HCT116 (cell line): ENCODE data around the gene COL8A2. TPM values are rescaled to one million over a fixed set of nuclear protein-coding genes. Genes with fewer than 3 reads are reported as not detected.

Experiments
- ATAC-seq: fragments of 200-7000 bp; cut with Tn5 transposase; 2 replicates; pipeline ENCODE4 v1.9.1; 2020; ENCODE audit warnings: mild to moderate bottlenecking, moderate library complexity
- BruUV-seq: library from RNA; stranded (reverse); fragments of 400-500 nt; replicated peaks from 2 replicates; lab custom pipeline; 2021; lab: Mats Ljungman, UMichigan
- CTCF ChIA-PET: fragments of 300-600 bp; sonication (Branson Sonifier 250); formaldehyde crosslinking; loops from one replicate; lab custom pipeline; 2021; ENCODE audit warnings: antibody characterized with exemption; lab: Charles Lee
- POLR2A ChIA-PET: fragments of 300-600, 350-600 bp; sonication (Branson Sonifier 250); formaldehyde crosslinking; loops from one replicate; lab custom pipeline; 2021; ENCODE audit warnings: antibody characterized with exemption; lab: Charles Lee
- RAD21 ChIA-PET, 2 experiments: fragments of 300-600 bp; sonication (Branson Sonifier 250); formaldehyde crosslinking; loops; one replicate each; lab custom pipeline; 2023; ENCODE audit warnings: low total read pairs in 2 of 2; ENCODE audit not compliant: uncharacterized antibody in 2 of 2, unreplicated experiment in 2 of 2, low non-redundant PET in 1 of 2; lab: Charles Lee
- DNase-seq: peaks from one replicate; pipeline ENCODE4 v3.0.0-alpha.2; 2010; ENCODE audit warnings: low read depth, low spot score
- H2AFZ ChIP-seq: fragments of 200-600 bp; shearing (Covaris generic), sonication (generic); 2 replicates; pipeline ENCODE4 v1.6.1; 2017; ENCODE audit warnings: low read depth, mixed run types, mixed read lengths, antibody characterized with exemption, low read length; ENCODE audit not compliant: poor library complexity, severe bottlenecking
- H3K27ac ChIP-seq: 2 replicates; pipeline ENCODE4 v1.5.1; 2012; ENCODE audit warnings: low read depth, low read length
- H3K27me3 ChIP-seq: fragments of 200-600 bp; sonication (generic); 2 replicates; pipeline ENCODE4 v1.6.1; 2016; ENCODE audit warnings: mixed run types, low read length, mixed read lengths; ENCODE audit not compliant: insufficient read depth
- H3K36me3 ChIP-seq, 2 experiments: fragments of 200-500 bp in 1 of 2; fragments of 200-600 bp in 1 of 2; sonication (Bioruptor generic) in 1 of 2; sonication (generic) in 1 of 2; 2 replicates each; pipeline versions ENCODE4 v1.5.1 to v1.6.1; 2014 to 2016; ENCODE audit warnings: low read length in 2 of 2, inconsistent platforms in 1 of 2, mixed read lengths in 1 of 2, mixed run types in 1 of 2; ENCODE audit not compliant: insufficient read depth in 2 of 2, control insufficient read depth in 1 of 2
- H3K4me1 ChIP-seq, 2 experiments: fragments of 200-600 bp in 1 of 2; sonication (generic) in 1 of 2; 2 replicates each; pipeline versions ENCODE4 v1.5.1 to v1.6.1; 2012 to 2017; ENCODE audit warnings: low read length in 2 of 2, inconsistent platforms in 1 of 2, mild to moderate bottlenecking in 1 of 2, mixed read lengths in 1 of 2, mixed run types in 1 of 2, moderate library complexity in 1 of 2; ENCODE audit not compliant: insufficient read depth in 2 of 2, control insufficient read depth in 1 of 2
- H3K4me2 ChIP-seq: fragments of 200-600 bp; sonication (generic); 2 replicates; pipeline ENCODE4 v1.6.1; 2017; ENCODE audit warnings: mixed run types, low read length, mixed read lengths
- H3K4me3 ChIP-seq, 2 experiments: fragments of 200-600 bp in 1 of 2; sonication (generic) in 1 of 2; replicated peaks in 1 of 2; 2 replicates each; pipeline ENCODE4 v1.5.1; 2011 to 2016; ENCODE audit warnings: low read length in 2 of 2, control low read depth in 1 of 2, low read depth in 1 of 2, mild to moderate bottlenecking in 1 of 2, mixed read lengths in 1 of 2, mixed run types in 1 of 2
- H3K79me2 ChIP-seq: fragments of 200-600 bp; sonication (generic); 2 replicates; pipeline ENCODE4 v1.6.1; 2017; ENCODE audit warnings: mild to moderate bottlenecking, mixed run types, low read length, moderate library complexity, mixed read lengths; ENCODE audit not compliant: insufficient read depth
- H3K9ac ChIP-seq: fragments of 200-600 bp; sonication (generic); 2 replicates; pipeline ENCODE4 v1.6.1; 2016; ENCODE audit warnings: low read length, mixed read lengths
- H3K9me2 ChIP-seq: fragments of 200-600 bp; sonication (generic), shearing (Covaris generic); 2 replicates; pipeline ENCODE4 v1.6.1; 2017; ENCODE audit warnings: mixed run types, mild to moderate bottlenecking, moderate library complexity; ENCODE audit not compliant: insufficient read depth
- H3K9me3 ChIP-seq, 2 experiments: fragments of 200-500 bp in 1 of 2; fragments of 200-600 bp in 1 of 2; sonication (Bioruptor generic) in 1 of 2; sonication (generic) in 1 of 2; 2 replicates each; pipeline ENCODE4 v1.6.1; 2014 to 2017; ENCODE audit warnings: low read length in 2 of 2, mixed read lengths in 2 of 2, inconsistent platforms in 1 of 2, low read depth in 1 of 2, mild to moderate bottlenecking in 1 of 2, mixed run types in 1 of 2, moderate library complexity in 1 of 2; ENCODE audit not compliant: control insufficient read depth in 1 of 2, insufficient read depth in 1 of 2
- H4K20me1 ChIP-seq: fragments of 200-600 bp; sonication (generic), shearing (Covaris generic); 2 replicates; pipeline ENCODE4 v1.6.1; 2017; ENCODE audit warnings: mixed run types, mild to moderate bottlenecking, moderate library complexity; ENCODE audit not compliant: insufficient read depth
- ATF3 ChIP-seq: IDR thresholded peaks from 2 replicates; pipeline ENCODE4 v1.6.1; 2012
- CBX3 ChIP-seq: IDR thresholded peaks from 2 replicates; pipeline ENCODE4 v1.6.1; 2012; ENCODE audit warnings: low read depth
- EGR1 ChIP-seq: IDR thresholded peaks from 2 replicates; pipeline ENCODE4 v1.6.1; 2012; ENCODE audit warnings: low read depth
- EZH2 ChIP-seq: fragments of 200-600 bp; sonication (generic); IDR thresholded peaks from 2 replicates; pipeline ENCODE4 v1.6.1; 2017; ENCODE audit warnings: antibody characterized with exemption, mixed run types
- EZH2phosphoT487 ChIP-seq: fragments of 200-600 bp; IDR thresholded peaks from 2 replicates; pipeline ENCODE4 v1.6.1; 2018; ENCODE audit warnings: antibody characterized with exemption, borderline replicate concordance
- FOSL1 ChIP-seq: IDR thresholded peaks from 2 replicates; pipeline ENCODE4 v1.6.1; 2012; ENCODE audit warnings: low read depth
- MAX ChIP-seq: IDR thresholded peaks from 2 replicates; pipeline ENCODE4 v1.6.1; 2012
- POLR2A ChIP-seq: IDR thresholded peaks from 2 replicates; pipeline ENCODE4 v1.7.0; 2011; ENCODE audit warnings: borderline replicate concordance; ENCODE audit not compliant: insufficient read depth, insufficient read length; ENCODE audit errors: extremely low read depth
- POLR2AphosphoS5 ChIP-seq: IDR thresholded peaks from 2 replicates; pipeline ENCODE4 v1.6.1; 2011; ENCODE audit warnings: mild to moderate bottlenecking, low read depth, low read length, moderate library complexity
- SIN3A ChIP-seq: IDR thresholded peaks from 2 replicates; pipeline ENCODE4 v1.6.1; 2012; ENCODE audit warnings: low read depth
- SRF ChIP-seq: IDR thresholded peaks from 2 replicates; pipeline ENCODE4 v1.6.1; 2012; ENCODE audit warnings: low read depth
- TCF7L2 ChIP-seq: IDR thresholded peaks from 2 replicates; pipeline ENCODE4 v1.7.0; 2011; ENCODE audit warnings: borderline replicate concordance, inconsistent platforms; ENCODE audit not compliant: insufficient read depth, insufficient read length; ENCODE audit errors: extremely low read depth
- YY1 ChIP-seq: IDR thresholded peaks from 2 replicates; pipeline ENCODE4 v1.6.1; 2011; ENCODE audit warnings: low read length, low read depth, moderate library complexity, mild to moderate bottlenecking; ENCODE audit not compliant: insufficient replicate concordance; ENCODE audit errors: extremely low read depth
- ZBTB33 ChIP-seq: IDR thresholded peaks from 2 replicates; pipeline ENCODE4 v1.6.1; 2011; ENCODE audit warnings: mild to moderate bottlenecking, low read length, moderate library complexity; ENCODE audit not compliant: insufficient replicate concordance; ENCODE audit errors: extremely low read depth
- ZFX ChIP-seq: fragments of 450-650 bp; IDR thresholded peaks from 2 replicates; pipeline ENCODE4 v1.6.1; 2017
- intact Hi-C: fragments of 100-400 bp; cut with micrococcal nuclease; formaldehyde crosslinking; loops from 2 replicates; pipeline ENCODE4 v1.10.0; 2022
- total RNA-seq: library from RNA; stranded (reverse); gene quantifications from one replicate; pipeline ENCODE4 v1.2.1, GENCODE V29; 2021; ENCODE audit not compliant: unreplicated experiment

The COL8A2 gene
- total RNA-seq, 1 experiment from 2014 or later = 0.05 TPM

DNA sequence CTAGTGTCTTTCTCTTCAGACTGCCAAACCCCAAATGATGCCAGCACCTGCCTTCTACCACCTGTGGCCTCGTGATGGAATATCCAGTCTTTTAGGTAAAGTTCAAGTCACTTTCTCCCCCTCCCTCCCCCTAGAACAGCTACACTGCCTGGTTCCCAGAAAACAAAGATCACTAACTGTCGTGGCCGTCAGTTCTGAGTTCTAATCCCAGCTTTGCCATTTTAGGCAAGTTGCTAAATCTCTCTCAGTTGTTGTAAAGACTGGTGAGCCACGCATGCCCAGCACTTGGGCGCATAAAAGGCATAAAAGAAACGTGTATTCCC is 24.9 kb upstream of the COL8A2 start:
- H3K27me3 ChIP-seq = no peaks in the 10 kb centered on the region
- ChIA-PET CTCF (interaction anchor here (0.9 to 3.5 kb wide), 22 partner anchors 9 to 237 kb away, joined by 3 to 37 read pairs (median 4); partner anchors contain the start of genes EVA1B and THRAP3), RAD21 (interaction anchor here (0.8 to 2.5 kb wide), 8 partner anchors 15 to 157 kb away, joined by 3 to 15 read pairs (median 6); partner anchors contain the start of genes SH3D21 (in 1 of the 2) and THRAP3 (in 1 of the 2)), POLR2A (interaction anchor here (0.6 to 2.5 kb wide), 10 partner anchors 9 to 250 kb away, joined by 3 to 11 read pairs (median 4); partner anchors contain the start of gene LSM10)
- peak overlapping the region; percentile 91 for H3K9ac ChIP-seq
- peak overlapping the region; percentile 4 to 75 for H3K4me3 ChIP-seq
- no peaks in the 10 kb centered on the region for H3K9me3 ChIP-seq
- H3K36me3 ChIP-seq = no peaks in the 10 kb centered on the region
- H2AFZ ChIP-seq = peak overlapping the region; percentile 11
- H3K79me2 ChIP-seq = peaks cover 36% of the 10 kb centered on the region
- H3K4me1 ChIP-seq = peaks cover 24 to 38% of the 10 kb centered on the region in 2 experiments
- DNase-seq = no peak
- BruUV-seq = no TSS peak
- H3K27ac ChIP-seq = peak overlapping the region; percentile 65
- peak overlapping the region; percentile 86 for H3K4me2 ChIP-seq
- H4K20me1 ChIP-seq = no peaks in the 10 kb centered on the region
- H3K9me2 ChIP-seq = no peaks in the 10 kb centered on the region
- ATAC-seq = no peak
- intact Hi-C loops = loop anchor here (1.0 to 10.0 kb wide), 5 partner anchors 38 to 272 kb away; partner anchors contain the start of genes STK40 and THRAP3
- TF ChIP-seq ZBTB33 = no peak
- TF ChIP-seq TCF7L2 = no peak
- no peak for TF ChIP-seq EGR1
- no peak for TF ChIP-seq YY1
- TF ChIP-seq EZH2 = no peak
- no peak for TF ChIP-seq SIN3A
- TF ChIP-seq POLR2A = no peak
- no peak for TF ChIP-seq FOSL1
- TF ChIP-seq ATF3 = no peak
- TF ChIP-seq MAX = no peak
- TF ChIP-seq EZH2phosphoT487 = no peak
- no peak for TF ChIP-seq SRF
- no peak for TF ChIP-seq POLR2AphosphoS5
- TF ChIP-seq CBX3 = no peak
- TF ChIP-seq ZFX = no peak
